Caco-2 (cell line): ENCODE measurements around the gene WDR59. TPM values are rescaled to one million over a fixed set of nuclear protein-coding genes. Genes with fewer than 3 reads are reported as not detected.

Experiments used
- BruUV-seq: library from RNA; stranded (reverse); fragments of 400-500 nt; replicated peaks from 2 replicates; lab custom pipeline; 2021; lab: Mats Ljungman, UMichigan
- CTCF ChIA-PET: fragments of 300-600 bp; sonication (Branson Sonifier 250); formaldehyde crosslinking; loops from one replicate; lab custom pipeline; 2022; ENCODE audit warnings: antibody characterized with exemption; lab: Charles Lee
- POLR2A ChIA-PET: fragments of 300-600 bp; sonication (Branson Sonifier 250); formaldehyde crosslinking; loops from one replicate; lab custom pipeline; 2022; ENCODE audit warnings: antibody characterized with exemption; lab: Charles Lee
- DNase-seq, 2 experiments: peaks; one replicate each; pipeline versions ENCODE4 v3.0.0 to v3.0.0-alpha.2; 2020 to 2022
- H3K27me3 ChIP-seq: replicated peaks from 2 replicates; pipeline ENCODE4 v1.6.0; 2011; ENCODE audit warnings: low read length; ENCODE audit not compliant: control insufficient read depth, insufficient read depth
- H3K36me3 ChIP-seq: 2 replicates; pipeline ENCODE4 v1.5.1; 2011; ENCODE audit warnings: low read length; ENCODE audit not compliant: control insufficient read depth, insufficient read depth
- H3K4me1 ChIP-seq: fragments of 250-450 bp; sonication (Bioruptor Pico); 2 replicates; pipeline ENCODE4 v1.5.1; 2020; ENCODE audit warnings: mild to moderate bottlenecking
- H3K4me3 ChIP-seq: 2 replicates; pipeline ENCODE4 v1.5.1; 2011; ENCODE audit warnings: low read depth, mild to moderate bottlenecking, control low read depth, low read length
- H3K9me3 ChIP-seq: fragments of 250-450 bp; sonication (Bioruptor Pico); 2 replicates; pipeline ENCODE4 v1.5.1; 2020; ENCODE audit warnings: mild to moderate bottlenecking, moderate library complexity
- H3K27ac Mint-ChIP-seq: one replicate; pipeline ENCODE4 v1.8.0; 2022; ENCODE audit warnings: mixed read lengths; ENCODE audit not compliant: unreplicated experiment
- H3K27me3 Mint-ChIP-seq: one replicate; pipeline ENCODE4 v1.8.0; 2022; ENCODE audit warnings: mixed read lengths; ENCODE audit not compliant: insufficient read depth, unreplicated experiment
- H3K36me3 Mint-ChIP-seq: one replicate; pipeline ENCODE4 v1.8.0; 2022; ENCODE audit warnings: mild to moderate bottlenecking, mixed read lengths; ENCODE audit not compliant: insufficient read depth, unreplicated experiment
- H3K4me1 Mint-ChIP-seq: one replicate; pipeline ENCODE4 v1.8.0; 2022; ENCODE audit warnings: low read depth, mixed read lengths; ENCODE audit not compliant: unreplicated experiment
- H3K4me3 Mint-ChIP-seq: one replicate; pipeline ENCODE4 v1.8.0; 2022; ENCODE audit warnings: mild to moderate bottlenecking, moderate library complexity, mixed read lengths; ENCODE audit not compliant: unreplicated experiment
- H3K9me3 Mint-ChIP-seq: one replicate; pipeline ENCODE4 v1.8.0; 2022; ENCODE audit warnings: mixed read lengths; ENCODE audit not compliant: unreplicated experiment
- intact Hi-C: fragments of 100-400 bp; cut with micrococcal nuclease; formaldehyde crosslinking; loops from one replicate; pipeline ENCODE4 v1.10.0; 2022; ENCODE audit not compliant: unreplicated experiment
- total RNA-seq: library from RNA; stranded (reverse); gene quantifications from 2 replicates; pipeline ENCODE4 v1.2.3, GENCODE V29; 2022
- TF ChIP-seq, protein P1 (sequence below), 2 experiments: fragments of 200-600 bp in 1 of 2; IDR thresholded peaks; 1 replicate in 1 of 2; 2 replicates in 1 of 2; pipeline versions ENCODE4 v1.5.1 to v1.8.0; 2011 to 2022; ENCODE audit warnings: antibody characterized with exemption in 1 of 2, control low read depth in 1 of 2, inconsistent platforms in 1 of 2, low read depth in 1 of 2, low read length in 1 of 2, mild to moderate bottlenecking in 1 of 2, moderate library complexity in 1 of 2; ENCODE audit not compliant: insufficient read depth in 1 of 2, severe bottlenecking in 1 of 2, unreplicated experiment in 1 of 2

Gene WDR59
- total RNA-seq, 1 experiment from 2014 or later, result 148 TPM

- Histone ChIP-seq H3K36me3 (0 out of 2 replicates have a peak, but pooled peaks cover 1% of the 10 kb centered on the region), H3K4me3 (no peak overlapping the region), H3K9me3 (no peaks in the 10 kb centered on the region), H3K4me1 (peaks cover 26% of the 10 kb centered on the region), H3K27me3 (no peaks in the 10 kb centered on the region)
- H3K4me1 Mint-ChIP-seq, result peaks cover 31% of the 10 kb centered on the region
- no peak overlapping the region for H3K27ac Mint-ChIP-seq
- BruUV-seq, result no TSS peak
- ChIA-PET POLR2A (no interaction called here), CTCF (no interaction called here)
- H3K36me3 Mint-ChIP-seq, result peaks cover 10% of the 10 kb centered on the region
- no peak overlapping the region for H3K4me3 Mint-ChIP-seq
- TF ChIP-seq, protein P1, sequence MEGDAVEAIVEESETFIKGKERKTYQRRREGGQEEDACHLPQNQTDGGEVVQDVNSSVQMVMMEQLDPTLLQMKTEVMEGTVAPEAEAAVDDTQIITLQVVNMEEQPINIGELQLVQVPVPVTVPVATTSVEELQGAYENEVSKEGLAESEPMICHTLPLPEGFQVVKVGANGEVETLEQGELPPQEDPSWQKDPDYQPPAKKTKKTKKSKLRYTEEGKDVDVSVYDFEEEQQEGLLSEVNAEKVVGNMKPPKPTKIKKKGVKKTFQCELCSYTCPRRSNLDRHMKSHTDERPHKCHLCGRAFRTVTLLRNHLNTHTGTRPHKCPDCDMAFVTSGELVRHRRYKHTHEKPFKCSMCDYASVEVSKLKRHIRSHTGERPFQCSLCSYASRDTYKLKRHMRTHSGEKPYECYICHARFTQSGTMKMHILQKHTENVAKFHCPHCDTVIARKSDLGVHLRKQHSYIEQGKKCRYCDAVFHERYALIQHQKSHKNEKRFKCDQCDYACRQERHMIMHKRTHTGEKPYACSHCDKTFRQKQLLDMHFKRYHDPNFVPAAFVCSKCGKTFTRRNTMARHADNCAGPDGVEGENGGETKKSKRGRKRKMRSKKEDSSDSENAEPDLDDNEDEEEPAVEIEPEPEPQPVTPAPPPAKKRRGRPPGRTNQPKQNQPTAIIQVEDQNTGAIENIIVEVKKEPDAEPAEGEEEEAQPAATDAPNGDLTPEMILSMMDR (IDR thresholded peaks at IDR 0.05; ENCODE audit: insufficient read depth in 1 of 2, low read depth in 1 of 2, low read length in 1 of 2, severe bottlenecking in 1 of 2, unreplicated experiment in 1 of 2), result no peak
- intact Hi-C loops, result no loop called here
- no peak for DNase-seq
- no peaks in the 10 kb centered on the region for H3K9me3 Mint-ChIP-seq
- H3K27me3 Mint-ChIP-seq, result no peaks in the 10 kb centered on the region
Observed at GRCh38 chr16:75005697-75006096, 20.8 kb upstream of the WDR59 start.

DNA sequence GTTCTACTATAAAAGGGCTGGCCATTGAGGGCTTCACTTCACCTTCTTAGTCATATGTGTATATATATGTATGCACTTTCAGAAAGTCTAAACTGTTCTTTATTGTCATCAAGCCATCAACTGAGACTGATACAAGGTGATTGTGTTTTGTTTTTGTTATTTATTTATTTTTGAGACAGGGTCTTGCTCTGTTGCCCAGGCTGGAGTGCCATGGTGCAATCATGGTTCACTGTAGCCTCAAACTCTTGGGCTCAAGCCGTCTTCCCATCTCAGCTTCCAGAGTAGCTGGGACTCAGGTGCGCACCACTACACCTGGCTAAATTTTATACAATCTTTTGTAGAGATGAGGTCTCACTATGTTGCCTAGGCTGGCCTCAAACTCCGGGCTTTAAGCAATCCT lies 19.5 kb upstream of the WDR59 start:
- Mint-ChIP-seq H3K27ac (no peak overlapping the region), H3K36me3 (peaks cover 16% of the 10 kb centered on the region), H3K27me3 (no peaks in the 10 kb centered on the region), H3K4me3 (no peak overlapping the region), H3K9me3 (no peaks in the 10 kb centered on the region), H3K4me1 (peaks cover 41% of the 10 kb centered on the region)
- BruUV-seq, result no TSS peak
- DNase-seq, result no peak
- ChIA-PET CTCF (no interaction called here), POLR2A (no interaction called here)
- TF ChIP-seq, protein P1 (IDR thresholded peaks at IDR 0.05; ENCODE audit: insufficient read depth in 1 of 2, low read depth in 1 of 2, low read length in 1 of 2, severe bottlenecking in 1 of 2, unreplicated experiment in 1 of 2), result no peak
- H3K36me3 ChIP-seq, result 0 out of 2 replicates have a peak, but pooled peaks cover 1% of the 10 kb centered on the region
- no peaks in the 10 kb centered on the region for H3K27me3 ChIP-seq
- no peak overlapping the region for H3K4me3 ChIP-seq
- no peaks in the 10 kb centered on the region for H3K9me3 ChIP-seq
- peaks cover 31% of the 10 kb centered on the region for H3K4me1 ChIP-seq
- intact Hi-C loops, result no loop called here

DNA sequence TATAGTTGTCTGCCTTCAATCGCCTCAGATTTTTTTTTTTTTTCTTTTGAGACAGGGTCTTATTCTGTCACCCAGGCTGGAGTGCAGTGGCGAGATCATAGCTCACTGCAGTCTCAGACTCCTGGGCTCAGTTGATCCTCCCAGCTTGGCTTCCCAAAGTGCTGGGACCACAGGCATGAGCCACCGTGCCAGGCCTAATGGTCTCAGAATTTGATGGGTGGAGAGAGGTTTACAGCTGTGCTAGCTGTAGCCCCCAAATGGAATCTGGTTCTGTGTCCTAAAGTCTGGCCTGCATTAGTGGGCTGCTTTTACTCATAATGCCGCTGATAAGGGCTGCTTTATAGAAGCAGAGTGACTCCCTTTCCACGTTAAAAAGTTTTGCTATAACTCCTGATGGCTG lies 19.0 kb upstream of the WDR59 start:
- CTCF ChIA-PET, result no interaction called here
- H3K4me1 ChIP-seq, result peaks cover 31% of the 10 kb centered on the region
- Mint-ChIP-seq H3K4me1 (peaks cover 41% of the 10 kb centered on the region), H3K4me3 (no peak overlapping the region), H3K27ac (no peak overlapping the region), H3K36me3 (peaks cover 16% of the 10 kb centered on the region), H3K9me3 (no peaks in the 10 kb centered on the region), H3K27me3 (no peaks in the 10 kb centered on the region)
- POLR2A ChIA-PET, result no interaction called here
- H3K36me3 ChIP-seq, result 0 out of 2 replicates have a peak, but pooled peaks cover 1% of the 10 kb centered on the region
- no peak overlapping the region for H3K4me3 ChIP-seq
- H3K9me3 ChIP-seq, result no peaks in the 10 kb centered on the region
- intact Hi-C loops, result no loop called here
- TF ChIP-seq, protein P1 (IDR thresholded peaks at IDR 0.05; ENCODE audit: insufficient read depth in 1 of 2, low read depth in 1 of 2, low read length in 1 of 2, severe bottlenecking in 1 of 2, unreplicated experiment in 1 of 2), result no peak
- no TSS peak for BruUV-seq
- no peak for DNase-seq
- no peaks in the 10 kb centered on the region for H3K27me3 ChIP-seq
